HEK293 (cell line): ENCODE data around the gene ZRANB1.
A peak's percentile ranks its signal among the peaks of the same experiment; 100 is the strongest.

ENCODE experiments used
- CTCF ChIA-PET: fragments of 350-600 bp; formaldehyde crosslinking; extraction: SDS; loops from one replicate; lab custom pipeline; 2021; ENCODE audit warnings: antibody characterized with exemption; lab: Yijun Ruan, JAX
- POLR2A ChIA-PET: fragments of 300-600 bp; formaldehyde crosslinking; extraction: SDS; loops from one replicate; lab custom pipeline; 2020; ENCODE audit warnings: antibody characterized with exemption, inconsistent platforms; lab: Yijun Ruan, JAX
- H3K27ac ChIP-seq: fragments of 200-500 bp; sonication (Bioruptor generic); 2 replicates; pipeline ENCODE4 v1.5.1; 2014; ENCODE audit warnings: low read depth, low read length, control low read depth, inconsistent platforms; ENCODE audit errors: extremely low read depth
- H3K36me3 ChIP-seq, 2 experiments: fragments of 200-500 bp in 1 of 2; sonication (Bioruptor generic) in 1 of 2; 1 replicate in 1 of 2; 2 replicates in 1 of 2; pipeline ENCODE4 v1.5.1; 2014 to 2017; ENCODE audit warnings: inconsistent platforms in 2 of 2, low read length in 2 of 2; ENCODE audit not compliant: control insufficient read depth in 2 of 2, insufficient read depth in 1 of 2
- H3K4me1 ChIP-seq: fragments of 200-500 bp; sonication (Bioruptor generic); 2 replicates; pipeline ENCODE4 v1.5.1; 2014; ENCODE audit warnings: mild to moderate bottlenecking, low read length, inconsistent platforms; ENCODE audit not compliant: control insufficient read depth, insufficient read depth
- H3K4me3 ChIP-seq: 2 replicates; pipeline ENCODE4 v1.5.1; 2011; ENCODE audit warnings: low read depth, mild to moderate bottlenecking, control low read depth, low read length, moderate library complexity
- H3K9me3 ChIP-seq: fragments of 200-500 bp; sonication (Bioruptor generic); 2 replicates; pipeline ENCODE4 v1.5.1; 2014; ENCODE audit warnings: low read depth, low read length, inconsistent platforms; ENCODE audit not compliant: control insufficient read depth, insufficient read depth
- ATF2 ChIP-seq: fragments of 450-650 bp; formaldehyde crosslinking; IDR thresholded peaks from 2 replicates; pipeline ENCODE4 v1.5.1; 2016; ENCODE audit warnings: missing biosample characterization, missing genetic modification characterization, low read depth
- EGR2 ChIP-seq: fragments of 450-650 bp; formaldehyde crosslinking; IDR thresholded peaks from 2 replicates; pipeline ENCODE4 v1.5.1; 2016; ENCODE audit warnings: low read depth, missing biosample characterization, missing genetic modification characterization
- MEIS1 ChIP-seq: sonication (generic); formaldehyde crosslinking; IDR thresholded peaks from 2 replicates; pipeline ENCODE4 v1.8.1; 2022; ENCODE audit warnings: missing genetic modification reagents, mild to moderate bottlenecking, borderline replicate concordance
- MZF1 ChIP-seq: fragments of 450-650 bp; formaldehyde crosslinking; IDR thresholded peaks from 2 replicates; pipeline ENCODE4 v1.5.1; 2017; ENCODE audit warnings: missing biosample characterization, missing genetic modification characterization, borderline replicate concordance
- SP3 ChIP-seq: fragments of 450-650 bp; formaldehyde crosslinking; IDR thresholded peaks from 2 replicates; pipeline ENCODE4 v1.5.1; 2016; ENCODE audit warnings: missing biosample characterization, missing genetic modification characterization
- TRIM28 ChIP-seq: IDR thresholded peaks from 2 replicates; pipeline ENCODE4 v1.6.1; 2011; ENCODE audit warnings: low read length, control low read depth, borderline replicate concordance
- ZEB2 ChIP-seq: fragments of 450-650 bp; formaldehyde crosslinking; IDR thresholded peaks from 2 replicates; pipeline ENCODE4 v1.5.1; 2016; ENCODE audit warnings: missing biosample characterization, missing genetic modification characterization
- ZFP41 ChIP-seq: fragments of 450-650 bp; formaldehyde crosslinking; IDR thresholded peaks from 2 replicates; pipeline ENCODE4 v1.5.1; 2016; ENCODE audit warnings: missing biosample characterization, missing genetic modification characterization, borderline replicate concordance
- ZNF121 ChIP-seq: fragments of 450-650 bp; formaldehyde crosslinking; IDR thresholded peaks from 2 replicates; pipeline ENCODE4 v1.5.1; 2016; ENCODE audit warnings: missing biosample characterization, missing genetic modification characterization
- ZNF2 ChIP-seq: fragments of 450-650 bp; formaldehyde crosslinking; IDR thresholded peaks from 2 replicates; pipeline ENCODE4 v1.5.1; 2016; ENCODE audit warnings: missing biosample characterization, missing genetic modification characterization
- ZNF366 ChIP-seq: fragments of 450-650 bp; formaldehyde crosslinking; conservative IDR thresholded peaks from 2 replicates; pipeline ENCODE4 v1.5.1; 2016; ENCODE audit warnings: missing biosample characterization, missing genetic modification characterization
- ZNF404 ChIP-seq: fragments of 450-650 bp; formaldehyde crosslinking; IDR thresholded peaks from 2 replicates; pipeline ENCODE4 v1.5.1; 2017; ENCODE audit warnings: missing biosample characterization, missing genetic modification characterization
- ZNF426 ChIP-seq: fragments of 450-650 bp; formaldehyde crosslinking; IDR thresholded peaks from 2 replicates; pipeline ENCODE4 v1.5.1; 2017; ENCODE audit warnings: missing biosample characterization, missing genetic modification characterization, mild to moderate bottlenecking, inconsistent platforms, moderate library complexity
- ZNF473 ChIP-seq: fragments of 450-650 bp; formaldehyde crosslinking; IDR thresholded peaks from 2 replicates; pipeline ENCODE4 v1.5.1; 2017; ENCODE audit warnings: missing biosample characterization, missing genetic modification characterization
- ZNF621 ChIP-seq: fragments of 450-650 bp; formaldehyde crosslinking; IDR thresholded peaks from 2 replicates; pipeline ENCODE4 v1.5.1; 2017; ENCODE audit warnings: missing biosample characterization, missing genetic modification characterization
- ZNF624 ChIP-seq: fragments of 450-650 bp; formaldehyde crosslinking; IDR thresholded peaks from 2 replicates; pipeline ENCODE4 v1.5.1; 2017; ENCODE audit warnings: missing biosample characterization, missing genetic modification characterization
- ZNF654 ChIP-seq: fragments of 450-650 bp; formaldehyde crosslinking; IDR thresholded peaks from 2 replicates; pipeline ENCODE4 v1.5.1; 2016; ENCODE audit warnings: low read depth, missing biosample characterization, missing genetic modification characterization
- ZNF704 ChIP-seq: fragments of 450-650 bp; formaldehyde crosslinking; IDR thresholded peaks from 2 replicates; pipeline ENCODE4 v1.5.1; 2016; ENCODE audit warnings: missing biosample characterization, missing genetic modification characterization
- ZNF747 ChIP-seq: fragments of 450-650 bp; formaldehyde crosslinking; IDR thresholded peaks from 2 replicates; pipeline ENCODE4 v1.5.1; 2016; ENCODE audit warnings: missing biosample characterization, missing genetic modification characterization
- ZNF76 ChIP-seq: fragments of 450-650 bp; formaldehyde crosslinking; IDR thresholded peaks from 2 replicates; pipeline ENCODE4; 2016; ENCODE audit warnings: low read depth, missing biosample characterization, missing genetic modification characterization, borderline replicate concordance
- ZNF776 ChIP-seq: fragments of 450-650 bp; formaldehyde crosslinking; IDR thresholded peaks from 2 replicates; pipeline ENCODE4 v1.5.0; 2017; ENCODE audit warnings: missing biosample characterization, missing genetic modification characterization, borderline replicate concordance
- ZNF785 ChIP-seq: fragments of 450-650 bp; formaldehyde crosslinking; IDR thresholded peaks from 2 replicates; pipeline ENCODE4 v1.5.1; 2016; ENCODE audit warnings: missing biosample characterization, missing genetic modification characterization
- ZNF830 ChIP-seq: fragments of 450-650 bp; IDR thresholded peaks from 2 replicates; pipeline ENCODE4 v1.5.0; 2018; ENCODE audit warnings: missing biosample characterization, missing genetic modification characterization, low read depth, mild to moderate bottlenecking, moderate library complexity
- ZSCAN30 ChIP-seq: fragments of 450-650 bp; IDR thresholded peaks from 2 replicates; pipeline ENCODE4 v1.5.1; 2018; ENCODE audit warnings: missing biosample characterization, mild to moderate bottlenecking, missing genetic modification characterization, moderate library complexity
- TF ChIP-seq, protein P1 (sequence below): fragments of 450-650 bp; formaldehyde crosslinking; IDR thresholded peaks from 2 replicates; pipeline ENCODE4 v1.5.1; 2016; ENCODE audit warnings: missing biosample characterization, missing genetic modification characterization
- TF ChIP-seq, protein P2 (sequence below): fragments of 450-650 bp; formaldehyde crosslinking; IDR thresholded peaks from 2 replicates; pipeline ENCODE4 v1.5.1; 2016; ENCODE audit warnings: missing biosample characterization, missing genetic modification characterization

Gene ZRANB1

DNA sequence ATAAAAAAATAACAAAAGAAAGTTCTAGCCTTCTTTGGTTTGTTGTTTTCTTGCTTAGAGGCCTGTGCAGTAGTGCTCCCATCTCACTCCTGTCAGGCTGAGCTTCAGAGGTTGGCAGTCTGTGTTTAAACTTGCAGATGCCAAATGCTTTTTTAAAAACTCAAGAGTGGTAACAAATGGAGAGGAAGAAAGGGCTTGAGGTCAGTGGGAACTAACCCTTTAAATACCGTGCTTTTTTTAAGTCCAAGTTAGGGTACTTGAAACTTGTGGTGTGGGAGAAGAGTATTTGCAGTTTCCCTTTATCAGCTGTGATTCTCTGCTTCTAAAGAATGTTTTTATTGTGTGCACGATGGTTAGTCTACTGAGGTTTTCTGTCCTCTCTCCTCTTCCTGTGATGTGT, 29.4 kb downstream of the ZRANB1 start:
- CTCF ChIA-PET, result no interaction called here
- Histone ChIP-seq H3K36me3 (peaks cover 51 to 55% of the 10 kb centered on the region in 2 experiments), H3K4me1 (no peaks in the 10 kb centered on the region), H3K4me3 (no peak overlapping the region), H3K9me3 (no peaks in the 10 kb centered on the region), H3K27ac (no peak overlapping the region)
- no peak for TF ChIP-seq ZNF654 (tag by site-specific recombination)
- no peak for TF ChIP-seq ZNF624 (tag by site-specific recombination)
- no peak for TF ChIP-seq ZSCAN30 (tag by site-specific recombination)
- TF ChIP-seq ZNF704 (tag by site-specific recombination), result no peak
- TF ChIP-seq ATF2 (tag by site-specific recombination), result no peak
- TF ChIP-seq ZNF621 (tag by site-specific recombination), result no peak
- POLR2A ChIA-PET, result interaction anchor here (0.6 kb wide), 1 partner anchor 18 kb away, joined by 8 read pairs; no protein-coding TSS in a partner anchor

- TF ChIP-seq ZNF121 (tag by site-specific recombination) (peak; percentile 64), ZNF2 (tag by site-specific recombination) (no peak), ZNF785 (no peak)
- Histone ChIP-seq H3K36me3 (peaks cover 44% of the 10 kb centered on the region in 2 experiments), H3K27ac (no peak overlapping the region), H3K4me1 (peaks cover under 1% of the 10 kb centered on the region; the same call in 1 of the 2 replicates), H3K9me3 (no peaks in the 10 kb centered on the region), H3K4me3 (no peak overlapping the region)
- POLR2A ChIA-PET, result no interaction called here
- CTCF ChIA-PET, result interaction anchor here (0.6 to 0.9 kb wide), 2 partner anchors 19 to 76 kb away, joined by 4 to 5 read pairs; no protein-coding TSS in a partner anchor
Measured at GRCh38 chr10:124972637-124973036, 30.7 kb downstream of the ZRANB1 start.

DNA sequence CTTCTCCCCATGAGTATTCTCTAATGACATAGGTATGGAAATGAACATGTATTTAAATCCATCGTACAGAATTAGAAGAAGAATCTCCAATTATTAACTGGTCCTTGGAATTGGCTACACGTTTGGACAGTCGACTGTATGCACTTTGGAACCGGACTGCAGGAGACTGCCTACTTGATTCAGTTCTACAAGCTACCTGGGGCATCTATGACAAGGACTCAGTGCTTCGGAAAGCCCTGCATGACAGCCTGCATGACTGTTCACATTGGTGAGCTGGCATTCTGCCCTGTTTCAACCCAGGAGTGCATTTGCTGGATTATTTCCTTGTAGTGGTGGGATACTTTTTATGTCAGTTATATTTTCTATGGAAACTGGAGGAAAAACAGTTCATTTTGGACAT, 32.2 kb downstream of the ZRANB1 start:
- POLR2A ChIA-PET, result no interaction called here
- peaks cover 8% of the 10 kb centered on the region; the same call in 1 of the 2 replicates for H3K4me1 ChIP-seq
- CTCF ChIA-PET, result no interaction called here

More for the DNA sequence above, 32.2 kb downstream of the ZRANB1 start:
- Histone ChIP-seq H3K9me3 (no peaks in the 10 kb centered on the region), H3K27ac (no peak overlapping the region), H3K36me3 (peaks cover 34 to 41% of the 10 kb centered on the region in 2 experiments), H3K4me3 (no peak overlapping the region)
- no peak for TF ChIP-seq ZNF830 (tag by site-specific recombination)
- no peak for TF ChIP-seq ZNF426 (tag by site-specific recombination)
- no peak for TF ChIP-seq ZNF366 (tag by site-specific recombination)
- TF ChIP-seq EGR2 (tag by site-specific recombination), result no peak
- TF ChIP-seq ZNF76 (tag by site-specific recombination), result no peak
- no peak for TF ChIP-seq ZEB2 (tag by site-specific recombination)
- no peak for TF ChIP-seq ZNF776 (tag by site-specific recombination)
- TF ChIP-seq ZNF404 (tag by site-specific recombination), result no peak
- no peak for TF ChIP-seq SP3 (tag by site-specific recombination)
- no peak for TF ChIP-seq MEIS1
- TF ChIP-seq TRIM28, result no peak
- TF ChIP-seq, protein P1, sequence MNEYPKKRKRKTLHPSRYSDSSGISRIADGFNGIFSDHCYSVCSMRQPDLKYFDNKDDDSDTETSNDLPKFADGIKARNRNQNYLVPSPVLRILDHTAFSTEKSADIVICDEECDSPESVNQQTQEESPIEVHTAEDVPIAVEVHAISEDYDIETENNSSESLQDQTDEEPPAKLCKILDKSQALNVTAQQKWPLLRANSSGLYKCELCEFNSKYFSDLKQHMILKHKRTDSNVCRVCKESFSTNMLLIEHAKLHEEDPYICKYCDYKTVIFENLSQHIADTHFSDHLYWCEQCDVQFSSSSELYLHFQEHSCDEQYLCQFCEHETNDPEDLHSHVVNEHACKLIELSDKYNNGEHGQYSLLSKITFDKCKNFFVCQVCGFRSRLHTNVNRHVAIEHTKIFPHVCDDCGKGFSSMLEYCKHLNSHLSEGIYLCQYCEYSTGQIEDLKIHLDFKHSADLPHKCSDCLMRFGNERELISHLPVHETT (tag by site-specific recombination), result no peak
- TF ChIP-seq, protein P2, sequence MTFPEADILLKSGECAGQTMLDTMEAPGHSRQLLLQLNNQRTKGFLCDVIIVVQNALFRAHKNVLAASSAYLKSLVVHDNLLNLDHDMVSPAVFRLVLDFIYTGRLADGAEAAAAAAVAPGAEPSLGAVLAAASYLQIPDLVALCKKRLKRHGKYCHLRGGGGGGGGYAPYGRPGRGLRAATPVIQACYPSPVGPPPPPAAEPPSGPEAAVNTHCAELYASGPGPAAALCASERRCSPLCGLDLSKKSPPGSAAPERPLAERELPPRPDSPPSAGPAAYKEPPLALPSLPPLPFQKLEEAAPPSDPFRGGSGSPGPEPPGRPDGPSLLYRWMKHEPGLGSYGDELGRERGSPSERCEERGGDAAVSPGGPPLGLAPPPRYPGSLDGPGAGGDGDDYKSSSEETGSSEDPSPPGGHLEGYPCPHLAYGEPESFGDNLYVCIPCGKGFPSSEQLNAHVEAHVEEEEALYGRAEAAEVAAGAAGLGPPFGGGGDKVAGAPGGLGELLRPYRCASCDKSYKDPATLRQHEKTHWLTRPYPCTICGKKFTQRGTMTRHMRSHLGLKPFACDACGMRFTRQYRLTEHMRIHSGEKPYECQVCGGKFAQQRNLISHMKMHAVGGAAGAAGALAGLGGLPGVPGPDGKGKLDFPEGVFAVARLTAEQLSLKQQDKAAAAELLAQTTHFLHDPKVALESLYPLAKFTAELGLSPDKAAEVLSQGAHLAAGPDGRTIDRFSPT (tag by site-specific recombination), result no peak
- TF ChIP-seq ZNF621 (tag by site-specific recombination), result no peak
- TF ChIP-seq MZF1 (tag by site-specific recombination), result no peak
- TF ChIP-seq ZNF473 (tag by site-specific recombination), result no peak
- TF ChIP-seq ZFP41, result no peak
- TF ChIP-seq ZNF747 (tag by site-specific recombination), result no peak
